ENCODE results near the gene PIK3R3. TPM values are rescaled to one million over a fixed set of nuclear protein-coding genes. Genes with fewer than 3 reads are reported as not detected.

The PIK3R3 gene
- total RNA-seq, 1 experiment from 2014 or later, result 9.0 TPM

GRCh38 chr1:46041551-46041950, 90.9 kb downstream of the PIK3R3 start:
- no peak for TF ChIP-seq ZNF512 (CRISPR knock-in tag; IDR thresholded peaks at IDR 0.05; ENCODE audit: borderline replicate concordance)
- no peak for TF ChIP-seq ZNF425 (CRISPR knock-in tag; conservative IDR thresholded peaks at IDR 0.05)
- no peak for TF ChIP-seq ATF3 (CRISPR knock-in tag; conservative IDR thresholded peaks at IDR 0.05)
- TF ChIP-seq E2F1 (CRISPR knock-in tag; IDR thresholded peaks at IDR 0.05), result no peak
- H3K4me1 Mint-ChIP-seq, result peaks cover 23% of the 10 kb centered on the region
- DNase-seq (ENCODE audit: low spot score) (no peak), ATAC-seq (no peak)
- no peak overlapping the region for H3K4me3 Mint-ChIP-seq
- H3K27me3 Mint-ChIP-seq (ENCODE audit: low read depth), result peaks cover 7% of the 10 kb centered on the region
- no peaks in the 10 kb centered on the region for H3K9me3 Mint-ChIP-seq
- H3K27ac Mint-ChIP-seq, result no peak overlapping the region
- ChIA-PET CTCF (interaction anchor here (0.5 kb wide), 1 partner anchor 365 kb away, joined by 4 read pairs; no protein-coding TSS in a partner anchor), POLR2A (interaction anchor here (0.7 kb wide), 1 partner anchor 118 kb away, joined by 4 read pairs; no protein-coding TSS in a partner anchor)
- no peaks in the 10 kb centered on the region; the same call in 1 of the 2 replicates for H3K36me3 Mint-ChIP-seq

GRCh38 chr1:46039571-46040052, 92.8 kb downstream of the PIK3R3 start:
- peaks cover 19% of the 10 kb centered on the region for H3K4me1 Mint-ChIP-seq
- H3K27ac Mint-ChIP-seq, result no peak overlapping the region
- no peaks in the 10 kb centered on the region for H3K9me3 Mint-ChIP-seq
- ATAC-seq (no peak), DNase-seq (ENCODE audit: low spot score) (no peak)
- peaks cover 5% of the 10 kb centered on the region for H3K27me3 Mint-ChIP-seq (ENCODE audit: low read depth)
- no peak overlapping the region for H3K4me3 Mint-ChIP-seq
- no peaks in the 10 kb centered on the region; the same call in 1 of the 2 replicates for H3K36me3 Mint-ChIP-seq
- CTCF ChIA-PET, result interaction anchor here (1.3 to 7.2 kb wide), 3 partner anchors 143 to 207 kb away, joined by 3 to 60 read pairs (median 3); no protein-coding TSS in a partner anchor
- POLR2A ChIA-PET, result no interaction called here
- TF ChIP-seq ZNF416 (CRISPR knock-in tag; IDR thresholded peaks at IDR 0.05) (no peak), ARID4B (CRISPR knock-in tag; IDR thresholded peaks at IDR 0.05; ENCODE audit: borderline replicate concordance) (no peak), ZNF219 (CRISPR knock-in tag; IDR thresholded peaks at IDR 0.05; ENCODE audit: borderline replicate concordance) (no peak), TEAD4 (CRISPR knock-in tag; IDR thresholded peaks at IDR 0.05) (no peak), MLX (CRISPR knock-in tag; IDR thresholded peaks at IDR 0.05) (no peak), ETV6 (CRISPR knock-in tag; IDR thresholded peaks at IDR 0.05) (no peak), ZSCAN18 (CRISPR knock-in tag; IDR thresholded peaks at IDR 0.05) (no peak), E2F4 (CRISPR knock-in tag; IDR thresholded peaks at IDR 0.05; ENCODE audit: borderline replicate concordance, low read depth) (no peak), ZNF423 (CRISPR knock-in tag; IDR thresholded peaks at IDR 0.05) (no peak), GABPB1 (CRISPR knock-in tag; IDR thresholded peaks at IDR 0.05) (no peak), ZMAT4 (CRISPR knock-in tag; IDR thresholded peaks at IDR 0.05) (no peak), ZNF512 (CRISPR knock-in tag; IDR thresholded peaks at IDR 0.05; ENCODE audit: borderline replicate concordance) (no peak)

All from WTC11 (cell line).